Activated T-cell treated with anti-CD3 and anti-CD28 coated beads for 24 hours (primary cell): ENCODE data around the gene PSMB3.

Source experiments
- DNase-seq: peaks from one replicate; pipeline ENCODE4 v3.0.0-alpha.2; 2020; ENCODE audit warnings: low read depth

Gene PSMB3

GRCh38 chr17:38796451-38797157, 44.1 kb downstream of the PSMB3 start:
- DNase-seq = no peak

DNA sequence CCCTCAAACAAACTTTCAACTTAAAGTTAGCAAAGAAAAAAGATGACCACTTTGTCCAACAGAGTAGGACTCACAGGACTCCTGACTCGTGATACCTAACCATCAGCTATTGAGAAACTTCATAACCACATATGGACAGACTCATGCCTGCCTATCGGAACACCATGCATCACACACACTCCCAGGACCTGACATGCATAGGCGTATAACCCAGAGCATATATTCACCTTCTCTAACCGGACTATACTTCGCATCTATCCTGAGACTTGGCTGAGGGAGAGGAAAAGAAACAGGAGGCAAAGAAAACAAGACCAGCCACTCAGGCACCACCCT, 44.6 kb downstream of the PSMB3 start:
- DNase-seq = no peak

- no peak for DNase-seq
Measured at GRCh38 chr17:38797828-38798227, 45.3 kb downstream of the PSMB3 start.

GRCh38 chr17:38798614-38799500, 46.3 kb downstream of the PSMB3 start:
- DNase-seq = peak; percentile 28

GRCh38 chr17:38799501-38800236, 47.1 kb downstream of the PSMB3 start, which contains the start of gene PIP4K2B:
Gene PIP4K2B (minus strand): TSS chr17:38799556. CDS start chr17:38799424, 132 bp downstream.
- DNase-seq = peak; percentile 84

- no peak for DNase-seq
Measured at GRCh38 chr17:38800237-38800760, 47.8 kb downstream of the PSMB3 start.

- no peak for DNase-seq
Measured at GRCh38 chr17:38809828-38810227, 57.3 kb downstream of the PSMB3 start.
